Thymus (tissue), 11 donors: ENCODE results near the gene MAEL. TPM values are rescaled to one million over a fixed set of nuclear protein-coding genes. Genes with fewer than 3 reads are reported as not detected.

Experiments
- DNase-seq, 9 donors: peaks; one replicate each; pipeline ENCODE4 v3.0.0-alpha.2; 2013; ENCODE audit warnings: low spot score in 9 of 9, low read depth in 6 of 9, missing footprints in 1 of 9
- H3K27ac ChIP-seq, 2 donors: one replicate each; pipeline ENCODE4 v1.5.1; 2013; ENCODE audit warnings: control low read depth in 1 of 2, low read depth in 1 of 2, low read length in 1 of 2, mild to moderate bottlenecking in 1 of 2, moderate library complexity in 1 of 2
- H3K27me3 ChIP-seq, 2 donors: one replicate each; pipeline ENCODE4 v1.5.1; 2013; ENCODE audit warnings: low read length in 1 of 2; ENCODE audit not compliant: control insufficient read depth in 2 of 2, insufficient read depth in 1 of 2
- H3K36me3 ChIP-seq, 2 donors: one replicate each; pipeline ENCODE4 v1.5.1; 2013; ENCODE audit warnings: low read length in 1 of 2, mild to moderate bottlenecking in 1 of 2, moderate library complexity in 1 of 2; ENCODE audit not compliant: control insufficient read depth in 2 of 2, insufficient read depth in 2 of 2
- H3K4me1 ChIP-seq, 2 donors: one replicate each; pipeline ENCODE4 v1.5.1; 2013; ENCODE audit warnings: low read length in 2 of 2; ENCODE audit not compliant: control insufficient read depth in 2 of 2, insufficient read depth in 2 of 2
- H3K4me3 ChIP-seq, 2 donors: one replicate each; pipeline ENCODE4 v1.5.1; 2013; ENCODE audit warnings: low read length in 2 of 2, control low read depth in 1 of 2, mild to moderate bottlenecking in 1 of 2
- H3K9me3 ChIP-seq, 2 donors: one replicate each; pipeline ENCODE4 v1.5.1; 2013; ENCODE audit warnings: low read length in 1 of 2, mild to moderate bottlenecking in 1 of 2; ENCODE audit not compliant: control insufficient read depth in 2 of 2, insufficient read depth in 1 of 2
- WGBS: extraction: QIAGEN DNeasy Blood & Tissue Kit; methylation state at CpG from one replicate; pipeline ENCODE4 v1.1.7; 2013; 5-methylcytosine and 5-hydroxymethylcytosine counted together
- polyA plus RNA-seq: library from polyadenylated mRNA; stranded (reverse); fragments of 200-250 nt; gene quantifications from one replicate; pipeline ENCODE4 v1.2.3, GENCODE V29; 2013
- total RNA-seq: library from RNA; stranded (reverse); fragments of 120-200 nt; gene quantifications from one replicate; pipeline ENCODE4 v1.2.4, GENCODE V29; 2013
- donor health status: healthy.

Gene MAEL
- total and polyA plus RNA-seq, 2 donors: 0.57 TPM; not detected in 1

GRCh38 chr1:167068761-167069160 is 79.7 kb downstream of the MAEL start:
- no peaks in the 10 kb centered on the region for H3K4me1 ChIP-seq
- H3K4me3 ChIP-seq: no peak overlapping the region
- H3K27me3 ChIP-seq: no peaks in the 10 kb centered on the region
- peaks cover 0 to 2% of the 10 kb centered on the region in 2 donors for H3K9me3 ChIP-seq
- H3K27ac ChIP-seq: no peak overlapping the region
- 97% methylated on average over 13 of the region's 13 CpGs for WGBS
- no peaks in the 10 kb centered on the region for H3K36me3 ChIP-seq
- DNase-seq: no peak

GRCh38 chr1:167071286-167071685 is 82.2 kb downstream of the MAEL start:
- DNase-seq: no peak
- Histone ChIP-seq H3K27ac (no peak overlapping the region), H3K27me3 (no peaks in the 10 kb centered on the region), H3K36me3 (no peaks in the 10 kb centered on the region), H3K9me3 (peaks cover 0 to 2% of the 10 kb centered on the region in 2 donors), H3K4me3 (no peak overlapping the region), H3K4me1 (peaks cover 0 to 3% of the 10 kb centered on the region in 2 donors)
- 97% methylated on average over 8 of the region's 8 CpGs for WGBS

Other genes with a start within 250 kb of the MAEL start
- gene POGK, start 149.8 kb upstream of the MAEL start, total RNA-seq: 15.7 TPM
- gene POGK, start 149.8 kb upstream of the MAEL start, polyA plus RNA-seq: 14.1 TPM
- gene TADA1, start 113.0 kb upstream of the MAEL start, total RNA-seq: 17.3 TPM
- gene TADA1, start 113.0 kb upstream of the MAEL start, polyA plus RNA-seq: 16.5 TPM
- 0.90 TPM for gene ILDR2, start 13.7 kb upstream of the MAEL start, total RNA-seq
- 0.46 TPM for gene ILDR2, start 13.7 kb upstream of the MAEL start, polyA plus RNA-seq
- 2.3 TPM for gene GPA33, start 101.1 kb downstream of the MAEL start, total RNA-seq
- 3.5 TPM for gene GPA33, start 101.1 kb downstream of the MAEL start, polyA plus RNA-seq
- gene STYXL2, start 104.8 kb downstream of the MAEL start, total RNA-seq: 0.24 TPM
- 0.32 TPM for gene STYXL2, start 104.8 kb downstream of the MAEL start, polyA plus RNA-seq
- 4.1 TPM for gene POU2F1, start 231.6 kb downstream of the MAEL start, total RNA-seq
- gene POU2F1, start 231.6 kb downstream of the MAEL start, polyA plus RNA-seq: 2.6 TPM